Measurements from ENCODE around the gene TMEM139. TPM values are rescaled to one million over a fixed set of nuclear protein-coding genes. Genes with fewer than 3 reads are reported as not detected.
"Not testable (repeated sequence)": the region's sequence is repeated elsewhere in the genome, so short reads cannot be mapped to it uniquely, and the experiment has no call there.

TMEM139 gene
- total RNA-seq, 1 experiment from 2014 or later, result 48.4 TPM

GRCh38 chr7:143287935-143288826 lies 3.4 kb downstream of the TMEM139 start, which contains the start of gene CASP2:
TSS of gene CASP2 (plus strand) at chr7:143288351. CDS start at chr7:143288456, 105 bp downstream.
- H3K27ac Mint-ChIP-seq (ENCODE audit: unreplicated experiment), result peak within 1 kb of the TSS; percentile 79
- peak; percentile 98 for DNase-seq
- TF ChIP-seq, protein P1, sequence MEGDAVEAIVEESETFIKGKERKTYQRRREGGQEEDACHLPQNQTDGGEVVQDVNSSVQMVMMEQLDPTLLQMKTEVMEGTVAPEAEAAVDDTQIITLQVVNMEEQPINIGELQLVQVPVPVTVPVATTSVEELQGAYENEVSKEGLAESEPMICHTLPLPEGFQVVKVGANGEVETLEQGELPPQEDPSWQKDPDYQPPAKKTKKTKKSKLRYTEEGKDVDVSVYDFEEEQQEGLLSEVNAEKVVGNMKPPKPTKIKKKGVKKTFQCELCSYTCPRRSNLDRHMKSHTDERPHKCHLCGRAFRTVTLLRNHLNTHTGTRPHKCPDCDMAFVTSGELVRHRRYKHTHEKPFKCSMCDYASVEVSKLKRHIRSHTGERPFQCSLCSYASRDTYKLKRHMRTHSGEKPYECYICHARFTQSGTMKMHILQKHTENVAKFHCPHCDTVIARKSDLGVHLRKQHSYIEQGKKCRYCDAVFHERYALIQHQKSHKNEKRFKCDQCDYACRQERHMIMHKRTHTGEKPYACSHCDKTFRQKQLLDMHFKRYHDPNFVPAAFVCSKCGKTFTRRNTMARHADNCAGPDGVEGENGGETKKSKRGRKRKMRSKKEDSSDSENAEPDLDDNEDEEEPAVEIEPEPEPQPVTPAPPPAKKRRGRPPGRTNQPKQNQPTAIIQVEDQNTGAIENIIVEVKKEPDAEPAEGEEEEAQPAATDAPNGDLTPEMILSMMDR (IDR thresholded peaks at IDR 0.05; ENCODE audit: unreplicated experiment), result no peak
- peaks cover 41% of the 10 kb centered on the region for H3K4me1 Mint-ChIP-seq (ENCODE audit: low read depth, unreplicated experiment)
- peak within 1 kb of the TSS; percentile 89 for H3K4me3 Mint-ChIP-seq (ENCODE audit: low read depth, unreplicated experiment)
- H3K9me3 Mint-ChIP-seq (ENCODE audit: low read depth, unreplicated experiment), result peaks cover 3% of the 10 kb centered on the region
- BruUV-seq (replicated peaks), result no TSS peak
- H3K27me3 Mint-ChIP-seq (ENCODE audit: unreplicated experiment), result no peaks in the 10 kb centered on the region
- intact Hi-C loops (cut with micrococcal nuclease; ENCODE audit: unreplicated experiment), result no loop called here
- H3K36me3 Mint-ChIP-seq (ENCODE audit: insufficient read depth, unreplicated experiment), result peaks cover 74% of the 10 kb centered on the region
- CTCF ChIA-PET, result interaction anchor here (0.5 to 1.2 kb wide), 7 partner anchors 9 to 505 kb away, joined by 3 to 7 read pairs (median 4); no protein-coding TSS in a partner anchor

DNA sequence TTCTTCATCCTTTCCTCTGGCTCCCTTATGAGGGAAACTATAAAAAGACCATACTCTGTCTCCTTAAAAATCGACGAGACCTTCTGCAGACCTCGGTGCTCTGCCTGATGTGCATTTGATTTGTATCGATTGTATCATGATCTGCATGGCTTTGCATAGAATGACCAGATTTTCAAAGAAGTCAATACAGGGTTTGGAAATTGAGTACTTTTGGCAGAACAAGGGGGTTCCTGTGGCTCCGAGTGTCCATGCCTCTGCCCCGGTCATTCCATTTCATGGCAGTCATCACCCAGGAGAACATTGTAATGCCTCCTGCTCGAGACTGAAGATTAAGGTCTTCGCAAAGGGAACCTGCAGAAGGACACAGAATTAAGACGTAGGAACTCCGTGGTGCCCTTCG lies 4.1 kb downstream of the TMEM139 start:
- peaks cover 34% of the 10 kb centered on the region for H3K4me1 Mint-ChIP-seq (ENCODE audit: low read depth, unreplicated experiment)
- H3K27me3 Mint-ChIP-seq (ENCODE audit: unreplicated experiment), result no peaks in the 10 kb centered on the region
- intact Hi-C loops (cut with micrococcal nuclease; ENCODE audit: unreplicated experiment), result no loop called here

DNA sequence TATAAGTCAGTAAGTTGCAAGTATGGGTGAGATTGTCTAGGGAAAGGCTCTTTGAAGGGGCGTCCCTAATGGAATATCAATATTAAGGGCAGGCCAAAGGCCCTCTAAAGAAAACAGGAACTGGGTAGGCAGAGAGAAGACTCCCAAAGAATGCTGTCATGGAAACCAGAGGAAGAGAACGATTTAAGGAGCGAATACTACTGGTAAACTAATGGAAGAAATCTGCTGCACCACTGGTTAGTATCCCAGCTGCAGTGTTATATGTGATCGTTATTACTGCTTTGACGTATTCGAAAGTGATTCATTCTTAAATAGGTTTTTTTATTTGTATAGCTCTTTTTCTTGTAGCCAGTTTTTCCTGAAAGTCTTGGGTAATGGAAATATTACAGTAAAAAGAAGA lies 4.7 kb downstream of the TMEM139 start:
- Mint-ChIP-seq H3K36me3 (ENCODE audit: insufficient read depth, unreplicated experiment) (peaks cover 73% of the 10 kb centered on the region), H3K4me1 (ENCODE audit: low read depth, unreplicated experiment) (peaks cover 28% of the 10 kb centered on the region)

More for the DNA sequence above, 4.1 kb downstream of the TMEM139 start:
- peaks cover 76% of the 10 kb centered on the region for H3K36me3 Mint-ChIP-seq (ENCODE audit: insufficient read depth, unreplicated experiment)
- CTCF ChIA-PET, result interaction anchor here (0.8 to 1.2 kb wide), 2 partner anchors 81 to 91 kb away, joined by 3 to 7 read pairs; no protein-coding TSS in a partner anchor
- peak overlapping the region; percentile 79 for H3K27ac Mint-ChIP-seq (ENCODE audit: unreplicated experiment)
- BruUV-seq (replicated peaks), result TSS peak; percentile 34
- DNase-seq, result no peak
- peaks cover 3% of the 10 kb centered on the region for H3K9me3 Mint-ChIP-seq (ENCODE audit: low read depth, unreplicated experiment)
- TF ChIP-seq, protein P1 (IDR thresholded peaks at IDR 0.05; ENCODE audit: unreplicated experiment), result no peak
- H3K4me3 Mint-ChIP-seq (ENCODE audit: low read depth, unreplicated experiment), result peak overlapping the region; percentile 89

DNA sequence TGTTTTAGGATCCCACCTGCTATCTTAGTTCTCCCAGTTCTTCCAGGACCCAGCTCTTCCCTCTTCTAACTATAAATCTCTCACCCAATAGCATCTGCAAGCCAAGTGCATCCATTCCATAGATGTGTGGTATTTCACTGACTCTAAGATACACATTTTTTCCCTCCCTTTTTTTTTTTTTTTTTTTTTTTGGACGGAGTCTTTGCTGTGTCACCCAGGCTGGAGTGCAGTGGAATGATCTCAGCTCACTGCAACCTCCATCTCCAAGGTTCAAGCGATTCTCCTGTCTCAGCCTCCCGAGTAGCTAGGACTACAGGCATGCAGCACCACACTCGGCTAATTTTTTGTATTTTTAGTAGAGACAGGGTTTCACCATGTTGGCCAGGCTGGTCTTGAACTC lies 5.1 kb downstream of the TMEM139 start:
- H3K27me3 Mint-ChIP-seq (ENCODE audit: unreplicated experiment); H3K9me3 Mint-ChIP-seq (ENCODE audit: low read depth, unreplicated experiment); DNase-seq; BruUV-seq (replicated peaks); intact Hi-C loops (cut with micrococcal nuclease; ENCODE audit: unreplicated experiment): not testable (repeated sequence)
- H3K4me3 Mint-ChIP-seq (ENCODE audit: low read depth, unreplicated experiment), result peak overlapping the region; percentile 89
- peaks cover 26% of the 10 kb centered on the region for H3K4me1 Mint-ChIP-seq (ENCODE audit: low read depth, unreplicated experiment)
- CTCF ChIA-PET, result interaction anchor here (0.7 to 0.8 kb wide), 2 partner anchors 32 to 40 kb away, joined by 3 to 6 read pairs; no protein-coding TSS in a partner anchor
- H3K36me3 Mint-ChIP-seq (ENCODE audit: insufficient read depth, unreplicated experiment), result peaks cover 72% of the 10 kb centered on the region
- H3K27ac Mint-ChIP-seq (ENCODE audit: unreplicated experiment), result peak overlapping the region; percentile 79

More for the DNA sequence above, 4.7 kb downstream of the TMEM139 start:
- Mint-ChIP-seq H3K27me3 (ENCODE audit: unreplicated experiment) (no peaks in the 10 kb centered on the region), H3K4me3 (ENCODE audit: low read depth, unreplicated experiment) (peak overlapping the region; percentile 89), H3K27ac (ENCODE audit: unreplicated experiment) (peak overlapping the region; percentile 79), H3K9me3 (ENCODE audit: low read depth, unreplicated experiment) (peaks cover 3% of the 10 kb centered on the region)
- intact Hi-C loops (cut with micrococcal nuclease; ENCODE audit: unreplicated experiment), result no loop called here
- BruUV-seq (replicated peaks), result no TSS peak
- TF ChIP-seq, protein P1 (IDR thresholded peaks at IDR 0.05; ENCODE audit: unreplicated experiment), result no peak
- CTCF ChIA-PET, result interaction anchor here (0.7 kb wide), 1 partner anchor 40 kb away, joined by 6 read pairs; no protein-coding TSS in a partner anchor
- no peak for DNase-seq
